Cerebellar cortex (tissue), 1 donor: ENCODE results near the gene PHF23.
A peak's percentile ranks its signal among the peaks of the same experiment; 100 is the strongest.

ENCODE experiments used
- DNase-seq: peaks from one replicate; pipeline ENCODE4 v3.0.0-alpha.2; 2015; ENCODE audit warnings: low spot score

Gene PHF23

GRCh38 chr17:7237761-7238419 is 1.4 kb downstream of the PHF23 start:
- peak; percentile 59 for DNase-seq

GRCh38 chr17:7237266-7237760 is 1.9 kb downstream of the PHF23 start:
- no peak for DNase-seq

- no peak for DNase-seq
Measured at GRCh38 chr17:7236808-7237207, 2.4 kb downstream of the PHF23 start.

GRCh38 chr17:7235693-7236665 is 3.3 kb downstream of the PHF23 start:
- peak; percentile 35 for DNase-seq

- peak; percentile 97 for DNase-seq
Measured at GRCh38 chr17:7234083-7234951, 4.9 kb downstream of the PHF23 start, which contains the start of gene DVL2. Gene DVL2, minus strand, starts transcription at chr17:7234517. Its CDS starts 255 bp downstream, at chr17:7234262.

GRCh38 chr17:7233701-7234082 is 5.6 kb downstream of the PHF23 start:
- no peak for DNase-seq

GRCh38 chr17:7232114-7232513 is 7.1 kb downstream of the PHF23 start:
- no peak for DNase-seq

- DNase-seq = no peak
Measured at GRCh38 chr17:7229504-7229903, 9.8 kb downstream of the PHF23 start.

GRCh38 chr17:7228920-7229319 is 10.3 kb downstream of the PHF23 start:
- DNase-seq = no peak

- DNase-seq = no peak
Measured at GRCh38 chr17:7226721-7227710, 12.2 kb downstream of the PHF23 start.

GRCh38 chr17:7225711-7226331 is 13.4 kb downstream of the PHF23 start:
- DNase-seq = no peak

GRCh38 chr17:7224661-7225111 is 14.6 kb downstream of the PHF23 start:
- DNase-seq = no peak

GRCh38 chr17:7224110-7224509 is 15.1 kb downstream of the PHF23 start:
- no peak for DNase-seq

- DNase-seq = no peak
Measured at GRCh38 chr17:7223375-7223774, 15.9 kb downstream of the PHF23 start.

- peak; percentile 59 for DNase-seq
Measured at GRCh38 chr17:7222972-7223292, 16.3 kb downstream of the PHF23 start.

GRCh38 chr17:7222093-7222971 is 16.9 kb downstream of the PHF23 start:
- peak; percentile 28 for DNase-seq

GRCh38 chr17:7221278-7222092 is 17.8 kb downstream of the PHF23 start:
- DNase-seq = no peak

GRCh38 chr17:7220593-7221277 is 18.5 kb downstream of the PHF23 start:
- peak; percentile 70 for DNase-seq
